Liver (tissue), 3 donors: Measurements from ENCODE around the gene FRMD4A.

ENCODE experiments used
- ATF3 ChIP-seq: IDR thresholded peaks from 2 replicates; pipeline ENCODE4 v1.6.1; 2016; ENCODE audit warnings: antibody characterized with exemption
- CTCF ChIP-seq: fragments of 150-350 bp; IDR thresholded peaks from 2 replicates; pipeline ENCODE4 v1.5.1; 2017; ENCODE audit warnings: improper control_type of control experiment, low read depth, low read length; ENCODE audit not compliant: missing input control
- EGR1 ChIP-seq, 2 donors: IDR thresholded peaks; 2 replicates each; pipeline ENCODE4 v1.6.1; 2016 to 2018; ENCODE audit warnings: antibody characterized with exemption in 2 of 2, low read depth in 2 of 2
- FOXA1 ChIP-seq: IDR thresholded peaks from 2 replicates; pipeline ENCODE4 v1.6.1; 2016; ENCODE audit warnings: antibody characterized with exemption
- MAX ChIP-seq: IDR thresholded peaks from 2 replicates; pipeline ENCODE4 v1.6.1; 2016; ENCODE audit warnings: antibody characterized with exemption
- RAD21 ChIP-seq, 2 donors: IDR thresholded peaks; 2 replicates each; pipeline ENCODE4 v1.6.1; 2016; ENCODE audit warnings: antibody characterized with exemption in 2 of 2, mild to moderate bottlenecking in 2 of 2
- REST ChIP-seq: IDR thresholded peaks from 2 replicates; pipeline ENCODE4 v1.6.1; 2016; ENCODE audit warnings: antibody characterized with exemption, mild to moderate bottlenecking
- SP1 ChIP-seq: IDR thresholded peaks from 2 replicates; pipeline ENCODE4 v1.6.1; 2018; ENCODE audit warnings: antibody characterized with exemption, mild to moderate bottlenecking
- TAF1 ChIP-seq: conservative IDR thresholded peaks from 2 replicates; pipeline ENCODE4 v1.6.1; 2016; ENCODE audit warnings: antibody characterized with exemption, mild to moderate bottlenecking
- YY1 ChIP-seq: IDR thresholded peaks from 2 replicates; pipeline ENCODE4 v1.6.1; 2016; ENCODE audit warnings: antibody characterized with exemption, mild to moderate bottlenecking
- ZBTB33 ChIP-seq: IDR thresholded peaks from 2 replicates; pipeline ENCODE4 v1.6.1; 2016; ENCODE audit warnings: antibody characterized with exemption
- donor health status: healthy.
- donor health status: healthy.

- no peak for TF ChIP-seq RAD21 (IDR thresholded peaks at IDR 0.05)
- no peak for TF ChIP-seq CTCF
- no peak for TF ChIP-seq ZBTB33
- no peak for TF ChIP-seq MAX
- no peak for TF ChIP-seq REST
- no peak for TF ChIP-seq FOXA1
- TF ChIP-seq ATF3, result no peak
- TF ChIP-seq EGR1 (IDR thresholded peaks at IDR 0.05; ENCODE audit: low read depth in 2 of 2), result no peak
- no peak for TF ChIP-seq SP1
- no peak for TF ChIP-seq YY1
- TF ChIP-seq TAF1, result no peak
These were observed 319.8 kb downstream of the FRMD4A start for GRCh38 chr10:14010769-14011574.
